ENCODE data around the gene OPA3. TPM values are rescaled to one million over a fixed set of nuclear protein-coding genes. Genes with fewer than 3 reads are reported as not detected.

OPA3 gene
- total RNA-seq, 1 donor from 2014 or later: 6.6 TPM

- no peaks in the 10 kb centered on the region for H3K9me3 ChIP-seq
- H3K4me3 ChIP-seq: no peak overlapping the region
- intact Hi-C loops (cut with DNase I): no loop called here
- peaks cover 0 to 5% of the 10 kb centered on the region in 2 donors for H3K36me3 ChIP-seq
- no peak overlapping the region for H3K27ac ChIP-seq
- H3K4me1 ChIP-seq: no peaks in the 10 kb centered on the region
- DNase-seq (ENCODE audit: extremely low spot score in 2 of 2): no peak
- no peaks in the 10 kb centered on the region for H3K27me3 ChIP-seq
- TF ChIP-seq POLR2A (IDR thresholded peaks at IDR 0.05): no peak
- no peak for TF ChIP-seq CTCF (IDR thresholded peaks at IDR 0.05)
- TF ChIP-seq POLR2AphosphoS5 (IDR thresholded peaks at IDR 0.05; ENCODE audit: insufficient read depth in 1 of 2, low read depth in 1 of 2): no peak
Measured at GRCh38 chr19:45554481-45554880, 30.1 kb downstream of the OPA3 start.

GRCh38 chr19:45553464-45553863 lies 31.1 kb downstream of the OPA3 start:
- H3K36me3 ChIP-seq: peaks cover 0 to 5% of the 10 kb centered on the region in 2 donors
- no peak overlapping the region for H3K4me3 ChIP-seq
- TF ChIP-seq POLR2A (IDR thresholded peaks at IDR 0.05) (no peak), CTCF (IDR thresholded peaks at IDR 0.05) (no peak), POLR2AphosphoS5 (IDR thresholded peaks at IDR 0.05; ENCODE audit: insufficient read depth in 1 of 2, low read depth in 1 of 2) (no peak)
- H3K4me1 ChIP-seq: peaks cover 8% of the 10 kb centered on the region
- no peak for DNase-seq (ENCODE audit: extremely low spot score in 2 of 2)
- intact Hi-C loops (cut with DNase I): no loop called here
- no peaks in the 10 kb centered on the region for H3K9me3 ChIP-seq
- no peak overlapping the region for H3K27ac ChIP-seq
- no peaks in the 10 kb centered on the region for H3K27me3 ChIP-seq

- Histone ChIP-seq H3K27ac (peak overlapping the region; percentile 7), H3K4me1 (peaks cover 18% of the 10 kb centered on the region)
- DNase-seq (ENCODE audit: extremely low spot score in 2 of 2): no peak
Measured at GRCh38 chr19:45547965-45548609, 36.5 kb downstream of the OPA3 start.

GRCh38 chr19:45547211-45547770 lies 37.3 kb downstream of the OPA3 start:
- intact Hi-C loops (cut with DNase I): no loop called here
- Histone ChIP-seq H3K36me3 (no peaks in the 10 kb centered on the region), H3K27ac (no peak overlapping the region), H3K27me3 (no peaks in the 10 kb centered on the region), H3K9me3 (no peaks in the 10 kb centered on the region), H3K4me3 (no peak overlapping the region), H3K4me1 (peaks cover 18% of the 10 kb centered on the region)
- TF ChIP-seq CTCF (IDR thresholded peaks at IDR 0.05) (no peak), POLR2AphosphoS5 (IDR thresholded peaks at IDR 0.05; ENCODE audit: insufficient read depth in 1 of 2, low read depth in 1 of 2) (no peak), POLR2A (IDR thresholded peaks at IDR 0.05) (no peak)
- DNase-seq (ENCODE audit: extremely low spot score in 2 of 2): no peak

More at GRCh38 chr19:45547965-45548609, 36.5 kb downstream of the OPA3 start:
- H3K27me3 ChIP-seq: no peaks in the 10 kb centered on the region
- intact Hi-C loops (cut with DNase I): no loop called here
- peak; percentile 43 to 75 for TF ChIP-seq POLR2AphosphoS5 (IDR thresholded peaks at IDR 0.05; ENCODE audit: insufficient read depth in 1 of 2, low read depth in 1 of 2)
- TF ChIP-seq CTCF (IDR thresholded peaks at IDR 0.05): no peak
- no peak overlapping the region for H3K4me3 ChIP-seq
- no peaks in the 10 kb centered on the region for H3K9me3 ChIP-seq
- peaks cover 0 to 3% of the 10 kb centered on the region in 2 donors for H3K36me3 ChIP-seq

GRCh38 chr19:45542234-45542668 lies 42.4 kb downstream of the OPA3 start:
- DNase-seq (ENCODE audit: extremely low spot score in 2 of 2): no peak
- no peaks in the 10 kb centered on the region for H3K36me3 ChIP-seq
- no peaks in the 10 kb centered on the region for H3K4me1 ChIP-seq
- H3K27me3 ChIP-seq: no peaks in the 10 kb centered on the region
- intact Hi-C loops (cut with DNase I): no loop called here
- TF ChIP-seq POLR2A (IDR thresholded peaks at IDR 0.05): no peak
- peak in 1 of 2 donors; percentile 22 for TF ChIP-seq POLR2AphosphoS5 (IDR thresholded peaks at IDR 0.05; ENCODE audit: insufficient read depth in 1 of 2, low read depth in 1 of 2)
- no peak for TF ChIP-seq CTCF (IDR thresholded peaks at IDR 0.05)
- no peak overlapping the region for H3K27ac ChIP-seq
- no peaks in the 10 kb centered on the region for H3K9me3 ChIP-seq
- H3K4me3 ChIP-seq: no peak overlapping the region
